ENCODE measurements around the gene AHSA1. TPM values are rescaled to one million over a fixed set of nuclear protein-coding genes. Genes with fewer than 3 reads are reported as not detected.

Gene AHSA1
- total RNA-seq, 2 experiments from 2014 or later: 325 to 339 TPM

DNA sequence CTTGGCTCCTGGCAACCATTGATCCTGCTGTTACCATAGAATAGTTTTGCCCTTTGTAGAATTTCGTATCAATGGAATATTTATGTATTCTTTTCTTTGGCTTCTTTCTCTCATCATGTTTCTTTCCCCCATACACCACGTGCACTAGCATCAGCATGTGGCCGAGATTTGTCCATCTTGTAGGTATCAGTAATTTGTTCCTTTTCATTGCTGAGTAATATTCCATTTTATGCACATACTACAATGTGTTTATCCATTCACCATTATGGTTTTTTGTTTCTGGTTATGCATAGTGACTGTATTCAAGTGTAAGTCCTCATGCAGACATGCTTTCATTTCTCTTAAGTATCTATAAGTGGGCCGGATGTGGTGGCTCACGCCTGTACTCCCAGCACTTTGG is 45.2 kb downstream of the AHSA1 start:
- H3K27ac Mint-ChIP-seq: no peak overlapping the region
- intact Hi-C loops (cut with micrococcal nuclease): no loop called here
- H3K36me3 Mint-ChIP-seq (ENCODE audit: low read depth): peaks cover 7% of the 10 kb centered on the region
- ATAC-seq: no peak
- peaks cover 15% of the 10 kb centered on the region for H3K27me3 Mint-ChIP-seq
- ChIA-PET CTCF (no interaction called here), POLR2A (no interaction called here)
- TF ChIP-seq, protein P1, sequence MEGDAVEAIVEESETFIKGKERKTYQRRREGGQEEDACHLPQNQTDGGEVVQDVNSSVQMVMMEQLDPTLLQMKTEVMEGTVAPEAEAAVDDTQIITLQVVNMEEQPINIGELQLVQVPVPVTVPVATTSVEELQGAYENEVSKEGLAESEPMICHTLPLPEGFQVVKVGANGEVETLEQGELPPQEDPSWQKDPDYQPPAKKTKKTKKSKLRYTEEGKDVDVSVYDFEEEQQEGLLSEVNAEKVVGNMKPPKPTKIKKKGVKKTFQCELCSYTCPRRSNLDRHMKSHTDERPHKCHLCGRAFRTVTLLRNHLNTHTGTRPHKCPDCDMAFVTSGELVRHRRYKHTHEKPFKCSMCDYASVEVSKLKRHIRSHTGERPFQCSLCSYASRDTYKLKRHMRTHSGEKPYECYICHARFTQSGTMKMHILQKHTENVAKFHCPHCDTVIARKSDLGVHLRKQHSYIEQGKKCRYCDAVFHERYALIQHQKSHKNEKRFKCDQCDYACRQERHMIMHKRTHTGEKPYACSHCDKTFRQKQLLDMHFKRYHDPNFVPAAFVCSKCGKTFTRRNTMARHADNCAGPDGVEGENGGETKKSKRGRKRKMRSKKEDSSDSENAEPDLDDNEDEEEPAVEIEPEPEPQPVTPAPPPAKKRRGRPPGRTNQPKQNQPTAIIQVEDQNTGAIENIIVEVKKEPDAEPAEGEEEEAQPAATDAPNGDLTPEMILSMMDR (IDR thresholded peaks at IDR 0.05): no peak
- peaks cover 6% of the 10 kb centered on the region for H3K9me3 Mint-ChIP-seq
- DNase-seq: no peak
- H3K4me1 Mint-ChIP-seq (ENCODE audit: low read depth): peaks cover 2% of the 10 kb centered on the region
- H3K4me3 Mint-ChIP-seq: no peak overlapping the region

DNA sequence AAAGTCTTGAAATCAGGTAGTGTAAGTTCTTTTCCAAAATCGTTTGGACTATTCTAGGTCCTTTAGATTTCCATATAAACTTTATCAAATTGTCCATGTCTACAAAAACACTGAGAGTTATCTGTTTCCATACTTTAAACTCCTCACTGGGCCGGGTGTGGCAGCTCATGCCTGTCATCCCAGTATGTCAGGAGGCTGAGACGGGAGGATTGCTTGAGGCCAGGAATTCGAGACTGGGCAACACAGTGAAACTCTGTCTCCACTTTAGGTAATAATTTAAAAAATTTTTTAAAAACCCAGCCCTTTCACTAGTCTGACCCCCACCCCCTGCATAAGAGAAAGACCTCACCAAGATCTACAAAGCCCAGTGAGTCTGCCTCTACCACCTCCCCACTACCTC is 47.1 kb downstream of the AHSA1 start:
- no peak overlapping the region for H3K27ac Mint-ChIP-seq
- ATAC-seq (no peak), DNase-seq (no peak)
- H3K4me1 Mint-ChIP-seq (ENCODE audit: low read depth): no peaks in the 10 kb centered on the region
- CTCF ChIA-PET: no interaction called here
- peaks cover 7% of the 10 kb centered on the region for H3K27me3 Mint-ChIP-seq
- no peak overlapping the region for H3K4me3 Mint-ChIP-seq
- peaks cover 6% of the 10 kb centered on the region for H3K9me3 Mint-ChIP-seq
- intact Hi-C loops (cut with micrococcal nuclease): no loop called here
- TF ChIP-seq, protein P1 (IDR thresholded peaks at IDR 0.05): no peak
- H3K36me3 Mint-ChIP-seq (ENCODE audit: low read depth): peaks cover 14% of the 10 kb centered on the region
- POLR2A ChIA-PET: no interaction called here

DNA sequence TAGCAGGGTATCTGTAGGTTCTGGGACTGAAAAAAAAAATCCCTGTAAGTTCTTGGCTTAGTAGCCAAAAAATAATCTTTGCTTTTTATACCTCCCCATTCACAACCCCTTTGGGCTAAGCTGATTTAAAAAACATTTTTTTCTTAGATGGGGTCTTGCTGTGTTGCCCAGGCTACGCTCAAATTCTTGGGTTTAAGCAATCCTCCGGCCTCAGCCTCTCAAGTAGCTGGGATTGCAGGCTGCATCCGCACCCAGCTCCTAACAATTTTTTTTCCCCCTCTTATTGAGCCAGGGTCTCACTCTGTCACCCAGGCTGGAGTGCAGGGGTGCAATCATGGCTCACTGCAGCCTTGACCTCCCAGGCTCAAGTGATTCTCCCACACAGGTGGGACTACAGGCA is 49.9 kb downstream of the AHSA1 start:
- Mint-ChIP-seq H3K36me3 (ENCODE audit: low read depth) (peaks cover 34% of the 10 kb centered on the region), H3K27ac (no peak overlapping the region), H3K27me3 (no peaks in the 10 kb centered on the region), H3K4me1 (ENCODE audit: low read depth) (no peaks in the 10 kb centered on the region), H3K4me3 (no peak overlapping the region), H3K9me3 (peaks cover 6% of the 10 kb centered on the region)
- TF ChIP-seq, protein P1 (IDR thresholded peaks at IDR 0.05): no peak
- ATAC-seq: no peak
- DNase-seq: no peak
- POLR2A ChIA-PET: no interaction called here
- intact Hi-C loops (cut with micrococcal nuclease): no loop called here
- CTCF ChIA-PET: interaction anchor here (1.2 kb wide), 1 partner anchor 9 kb away, joined by 3 read pairs; no protein-coding TSS in a partner anchor

DNA sequence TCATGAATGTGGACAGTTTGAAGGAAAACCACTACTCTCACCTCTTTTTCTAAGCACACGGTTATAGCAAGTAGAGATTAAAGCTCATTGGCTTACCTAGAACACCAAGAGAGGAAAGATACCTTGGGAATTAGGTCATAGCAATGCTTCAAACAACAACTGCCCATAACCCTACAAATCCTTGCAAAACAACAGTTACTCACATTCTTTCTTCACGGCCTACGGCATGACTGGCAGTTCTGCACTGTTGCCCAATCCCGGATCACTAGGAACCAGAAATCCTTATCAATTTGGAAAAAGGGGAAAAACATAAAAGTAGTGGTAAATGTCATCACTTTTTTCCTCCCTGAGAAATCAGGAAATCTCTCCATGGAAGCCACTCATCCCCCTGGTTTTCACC is 50.4 kb downstream of the AHSA1 start:
- no peak for ATAC-seq
- POLR2A ChIA-PET: interaction anchor here (1.1 kb wide), 1 partner anchor 145 kb away, joined by 4 read pairs; no protein-coding TSS in a partner anchor
- Mint-ChIP-seq H3K27me3 (no peaks in the 10 kb centered on the region), H3K27ac (no peak overlapping the region), H3K4me1 (ENCODE audit: low read depth) (no peaks in the 10 kb centered on the region), H3K4me3 (no peak overlapping the region), H3K36me3 (ENCODE audit: low read depth) (peaks cover 34% of the 10 kb centered on the region), H3K9me3 (peaks cover 2% of the 10 kb centered on the region)
- no peak for DNase-seq
- TF ChIP-seq, protein P1 (IDR thresholded peaks at IDR 0.05): no peak
- CTCF ChIA-PET: interaction anchor here (0.8 kb wide), 1 partner anchor 105 kb away, joined by 3 read pairs; no protein-coding TSS in a partner anchor
- intact Hi-C loops (cut with micrococcal nuclease): no loop called here

DNA sequence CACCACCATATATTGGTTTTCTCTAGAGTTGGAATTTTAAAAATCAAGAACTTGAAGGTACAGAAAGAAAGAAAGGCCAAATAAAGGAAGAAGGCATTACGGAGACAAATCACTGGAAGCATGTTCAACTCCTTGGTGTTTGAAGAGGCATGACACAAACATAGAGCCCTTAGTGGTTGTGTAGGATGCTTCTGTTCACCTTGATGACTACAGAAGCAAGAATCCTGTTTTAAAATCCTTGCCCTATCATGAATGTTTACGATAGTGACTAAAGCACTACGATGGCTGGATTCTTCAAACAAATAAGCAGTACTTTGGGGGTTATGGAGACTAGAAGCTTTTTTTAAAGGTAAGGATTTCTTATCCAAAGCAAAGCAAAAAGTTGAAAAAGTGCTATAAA is 51.0 kb downstream of the AHSA1 start:
- CTCF ChIA-PET: interaction anchor here (0.8 kb wide), 1 partner anchor 105 kb away, joined by 3 read pairs; no protein-coding TSS in a partner anchor

More for the DNA sequence above, 51.0 kb downstream of the AHSA1 start:
- Mint-ChIP-seq H3K36me3 (ENCODE audit: low read depth) (peaks cover 34% of the 10 kb centered on the region), H3K4me3 (no peak overlapping the region), H3K9me3 (no peaks in the 10 kb centered on the region), H3K27ac (no peak overlapping the region), H3K27me3 (no peaks in the 10 kb centered on the region), H3K4me1 (ENCODE audit: low read depth) (no peaks in the 10 kb centered on the region)
- DNase-seq: no peak
- TF ChIP-seq, protein P1 (IDR thresholded peaks at IDR 0.05): no peak
- POLR2A ChIA-PET: interaction anchor here (1.1 kb wide), 1 partner anchor 144 kb away, joined by 4 read pairs; no protein-coding TSS in a partner anchor
- intact Hi-C loops (cut with micrococcal nuclease): no loop called here
- ATAC-seq: no peak
